Osteoblast (primary cell): ENCODE data around the gene KIAA1614. TPM values are rescaled to one million over a fixed set of nuclear protein-coding genes. Genes with fewer than 3 reads are reported as not detected.
"Not testable (repeated sequence)": the region's sequence is repeated elsewhere in the genome, so short reads cannot be mapped to it uniquely, and the experiment has no call there.

Experiments
- DNase-seq: peaks from one replicate; pipeline ENCODE4 v3.0.0; 2011; ENCODE audit warnings: low spot score, mixed read lengths; ENCODE audit not compliant: insufficient read length; ENCODE audit errors: missing footprints
- H2AFZ ChIP-seq: 2 replicates; pipeline ENCODE4 v1.6.0; 2011; ENCODE audit warnings: mild to moderate bottlenecking, low read length
- H3K27ac ChIP-seq: 2 replicates; pipeline ENCODE4 v1.5.1; 2011; ENCODE audit warnings: mild to moderate bottlenecking, low read depth, low read length, moderate library complexity
- H3K27me3 ChIP-seq: 2 replicates; pipeline ENCODE4 v1.6.0; 2012; ENCODE audit warnings: mild to moderate bottlenecking, control low read depth, inconsistent platforms, low read length, moderate library complexity; ENCODE audit not compliant: insufficient read depth
- H3K36me3 ChIP-seq: 2 replicates; pipeline ENCODE4 v1.5.1; 2011; ENCODE audit warnings: mild to moderate bottlenecking, low read length, control low read depth, moderate library complexity; ENCODE audit not compliant: insufficient read depth
- H3K4me1 ChIP-seq: 2 replicates; pipeline ENCODE4 v1.5.1; 2011; ENCODE audit warnings: mild to moderate bottlenecking, low read length, control low read depth, moderate library complexity; ENCODE audit not compliant: insufficient read depth
- H3K4me2 ChIP-seq: 2 replicates; pipeline ENCODE4 v1.6.0; 2011; ENCODE audit warnings: mild to moderate bottlenecking, low read length; ENCODE audit not compliant: insufficient read depth
- H3K4me3 ChIP-seq: fragments of 200-600 bp; sonication (generic); 3 replicates; pipeline ENCODE4 v1.5.1; 2012; ENCODE audit warnings: mild to moderate bottlenecking, low read length, inconsistent platforms; ENCODE audit not compliant: insufficient read depth
- H3K79me2 ChIP-seq: 2 replicates; pipeline ENCODE4 v1.6.0; 2012; ENCODE audit warnings: mild to moderate bottlenecking, low read length, control low read depth, inconsistent platforms; ENCODE audit not compliant: insufficient read depth
- H3K9me3 ChIP-seq: 2 replicates; pipeline ENCODE4 v1.5.1; 2011; ENCODE audit warnings: low read depth, low read length, control low read depth
- H4K20me1 ChIP-seq: 2 replicates; pipeline ENCODE4 v1.6.0; 2012; ENCODE audit warnings: mild to moderate bottlenecking, low read length, control low read depth; ENCODE audit not compliant: insufficient read depth
- CTCF ChIP-seq: IDR thresholded peaks from 2 replicates; pipeline ENCODE4 v1.5.1; 2011; ENCODE audit warnings: mild to moderate bottlenecking, low read depth, low read length, moderate library complexity; ENCODE audit errors: extremely low read depth
- total RNA-seq: library from RNA; depleted of rRNA; stranded (reverse); fragments of >200 nt; gene quantifications from 2 replicates; pipeline ENCODE4 v1.2.3, GENCODE V29; 2012

The KIAA1614 gene
- total RNA-seq, 1 donor: 12.7 TPM

- H3K36me3 ChIP-seq: peaks cover 11% of the 10 kb centered on the region
- H3K27ac ChIP-seq: no peak overlapping the region
- no peaks in the 10 kb centered on the region for H3K27me3 ChIP-seq
- peak; percentile 3 for DNase-seq
- H3K9me3 ChIP-seq: no peaks in the 10 kb centered on the region
- peaks cover 19% of the 10 kb centered on the region for H4K20me1 ChIP-seq
- no peak overlapping the region for H2AFZ ChIP-seq
- H3K4me2 ChIP-seq: no peak overlapping the region
- H3K4me1 ChIP-seq: peaks cover 5% of the 10 kb centered on the region
- H3K79me2 ChIP-seq: no peaks in the 10 kb centered on the region
- no peak overlapping the region for H3K4me3 ChIP-seq
- TF ChIP-seq CTCF: no peak
These were observed 53.6 kb downstream of the KIAA1614 start for GRCh38 chr1:180966312-180966711.

- Histone ChIP-seq H3K4me3 (no peak overlapping the region), H2AFZ (no peak overlapping the region), H3K9me3 (no peaks in the 10 kb centered on the region), H3K27ac (no peak overlapping the region), H3K79me2 (no peaks in the 10 kb centered on the region), H3K4me2 (no peak overlapping the region), H4K20me1 (peaks cover 19% of the 10 kb centered on the region), H3K4me1 (peaks cover 5% of the 10 kb centered on the region), H3K36me3 (peaks cover 15% of the 10 kb centered on the region), H3K27me3 (no peaks in the 10 kb centered on the region)
- TF ChIP-seq CTCF: no peak
- DNase-seq: peak; percentile 27
These were observed 54.2 kb downstream of the KIAA1614 start for GRCh38 chr1:180966744-180967536.

- H3K4me2 ChIP-seq: no peak overlapping the region
- no peaks in the 10 kb centered on the region for H3K27me3 ChIP-seq
- peaks cover 19% of the 10 kb centered on the region for H3K36me3 ChIP-seq
- no peaks in the 10 kb centered on the region for H3K4me1 ChIP-seq
- no peak overlapping the region for H3K27ac ChIP-seq
- no peak overlapping the region for H3K4me3 ChIP-seq
- no peak overlapping the region for H2AFZ ChIP-seq
- peaks cover 17% of the 10 kb centered on the region for H4K20me1 ChIP-seq
- no peak for DNase-seq
- no peaks in the 10 kb centered on the region for H3K9me3 ChIP-seq
- peaks cover 3% of the 10 kb centered on the region for H3K79me2 ChIP-seq
- no peak for TF ChIP-seq CTCF
These were observed 54.9 kb downstream of the KIAA1614 start for GRCh38 chr1:180967558-180967957.

- not testable (repeated sequence) for H3K27ac ChIP-seq, H3K27me3 ChIP-seq, H3K9me3 ChIP-seq, H3K4me1 ChIP-seq, H3K4me3 ChIP-seq, DNase-seq, H3K79me2 ChIP-seq, H2AFZ ChIP-seq, H3K4me2 ChIP-seq
- Histone ChIP-seq H3K36me3 (peaks cover 21% of the 10 kb centered on the region), H4K20me1 (peaks cover 14% of the 10 kb centered on the region)
These were observed 56.1 kb downstream of the KIAA1614 start for GRCh38 chr1:180968834-180969233.
